Bronchial epithelial cell (primary cell): ENCODE measurements around the gene ZKSCAN2. TPM values are rescaled to one million over a fixed set of nuclear protein-coding genes. Genes with fewer than 3 reads are reported as not detected.

Source experiments
- DNase-seq: peaks from one replicate; pipeline ENCODE4 v3.0.0-alpha.2; 2010; ENCODE audit warnings: low read depth
- FAIRE-seq: peaks from 2 replicates; lab custom pipeline; 2011; peaks lifted over from hg19 to GRCh38; lab: Jason Lieb, UNC
- H3K27me3 ChIP-seq: 2 replicates; pipeline ENCODE4 v1.5.1; 2011; ENCODE audit warnings: low read length; ENCODE audit not compliant: control insufficient read depth, insufficient read depth
- H3K36me3 ChIP-seq: 2 replicates; pipeline ENCODE4 v1.5.1; 2011; ENCODE audit warnings: low read length; ENCODE audit not compliant: control insufficient read depth, insufficient read depth
- H3K4me3 ChIP-seq: 2 replicates; pipeline ENCODE4 v1.5.1; 2011; ENCODE audit warnings: mild to moderate bottlenecking, low read depth, low read length, control low read depth
- CTCF ChIP-seq: IDR thresholded peaks from 2 replicates; pipeline ENCODE4 v1.5.1; 2011; ENCODE audit warnings: mild to moderate bottlenecking, moderate library complexity, low read length, control low read depth, inconsistent platforms; ENCODE audit not compliant: insufficient read depth, severe bottlenecking
- total RNA-seq: library from RNA; depleted of rRNA; stranded (reverse); fragments of >200 nt; gene quantifications from 2 replicates; pipeline ENCODE4 v1.2.1, GENCODE V29; 2014

ZKSCAN2 gene
- total RNA-seq, 1 donor from 2014 or later = 3.4 TPM

- Histone ChIP-seq H3K36me3 (no peaks in the 10 kb centered on the region), H3K27me3 (no peaks in the 10 kb centered on the region), H3K4me3 (no peak overlapping the region)
- no peak for DNase-seq
- no peak for TF ChIP-seq CTCF
- FAIRE-seq = no peak
Observed at GRCh38 chr16:25222959-25223358, 34.7 kb downstream of the ZKSCAN2 start.

GRCh38 chr16:25219070-25219737, 38.4 kb downstream of the ZKSCAN2 start:
- DNase-seq = no peak
- H3K36me3 ChIP-seq = no peaks in the 10 kb centered on the region
- no peaks in the 10 kb centered on the region for H3K27me3 ChIP-seq
- no peak overlapping the region for H3K4me3 ChIP-seq
- no peak for TF ChIP-seq CTCF
- no peak for FAIRE-seq

GRCh38 chr16:25217921-25218320, 39.7 kb downstream of the ZKSCAN2 start:
- no peaks in the 10 kb centered on the region for H3K27me3 ChIP-seq

GRCh38 chr16:25217112-25217511, 40.5 kb downstream of the ZKSCAN2 start:
- H3K27me3 ChIP-seq = no peaks in the 10 kb centered on the region
- no peaks in the 10 kb centered on the region for H3K36me3 ChIP-seq
- no peak overlapping the region for H3K4me3 ChIP-seq
- TF ChIP-seq CTCF = no peak
- DNase-seq (no peak), FAIRE-seq (no peak)

More at GRCh38 chr16:25217921-25218320, 39.7 kb downstream of the ZKSCAN2 start:
- H3K36me3 ChIP-seq = no peaks in the 10 kb centered on the region
- TF ChIP-seq CTCF = no peak
- no peak overlapping the region for H3K4me3 ChIP-seq
- FAIRE-seq (no peak), DNase-seq (no peak)

GRCh38 chr16:25213709-25214397, 43.8 kb downstream of the ZKSCAN2 start:
- FAIRE-seq (no peak), DNase-seq (no peak)
- H3K27me3 ChIP-seq = no peaks in the 10 kb centered on the region
- no peak overlapping the region for H3K4me3 ChIP-seq
- H3K36me3 ChIP-seq = no peaks in the 10 kb centered on the region
- TF ChIP-seq CTCF = no peak

GRCh38 chr16:25212636-25213035, 45.0 kb downstream of the ZKSCAN2 start:
- H3K27me3 ChIP-seq = no peaks in the 10 kb centered on the region
- DNase-seq (no peak), FAIRE-seq (no peak)
- no peaks in the 10 kb centered on the region for H3K36me3 ChIP-seq
- no peak for TF ChIP-seq CTCF
- no peak overlapping the region for H3K4me3 ChIP-seq
